Measurements from ENCODE around the gene C5orf15. TPM values are rescaled to one million over a fixed set of nuclear protein-coding genes. Genes with fewer than 3 reads are reported as not detected.

The C5orf15 gene
- total RNA-seq, 1 donor from 2014 or later = 41.7 TPM

DNA sequence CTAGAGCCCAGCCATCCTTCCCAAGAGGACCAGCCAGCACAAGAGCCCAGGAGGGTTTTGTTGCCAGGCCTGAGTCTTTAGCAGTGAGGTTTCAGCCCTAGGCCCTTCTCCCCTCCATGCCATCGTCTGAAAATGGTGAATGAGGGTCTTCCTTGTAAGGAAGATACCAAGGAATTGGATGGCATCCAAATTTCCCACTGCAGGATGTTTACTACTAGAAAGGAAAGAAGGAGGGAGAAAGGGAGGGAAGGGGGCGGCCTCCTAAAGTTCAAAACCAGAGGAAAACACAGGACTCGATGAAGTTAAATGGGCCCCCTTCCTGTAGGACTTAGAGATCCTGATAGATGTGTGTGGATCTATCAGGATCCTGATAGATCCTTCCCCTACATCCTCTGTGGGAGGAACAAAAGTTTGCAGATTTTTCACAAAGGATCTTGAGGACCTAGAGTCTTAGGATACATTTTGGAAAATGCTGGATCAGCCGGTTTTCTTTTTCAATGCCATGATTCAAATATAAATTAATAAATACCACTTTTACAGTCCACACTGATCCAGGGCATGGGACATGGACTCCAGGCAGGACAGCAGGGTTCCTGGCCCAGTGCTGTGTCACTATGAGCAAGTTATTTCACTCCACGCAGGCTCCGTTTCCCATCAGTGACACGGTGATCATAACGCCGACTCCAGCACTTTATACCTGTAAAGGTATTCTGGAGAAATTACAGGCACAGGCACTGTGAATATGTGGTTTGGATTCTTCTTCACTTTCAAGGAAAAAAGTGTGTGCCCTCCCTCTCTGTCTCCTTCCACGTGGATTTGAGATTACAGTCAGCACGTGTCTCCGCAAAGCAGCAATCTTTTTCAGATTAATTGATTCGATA lies 40.9 kb downstream of the C5orf15 start:
- no peaks in the 10 kb centered on the region for H3K9me3 Mint-ChIP-seq (ENCODE audit: low read depth)
- no peaks in the 10 kb centered on the region for H3K27me3 Mint-ChIP-seq (ENCODE audit: low read depth)
- H3K27ac Mint-ChIP-seq (ENCODE audit: unreplicated experiment) = no peak overlapping the region
- H3K4me1 Mint-ChIP-seq (ENCODE audit: low read depth) = peaks cover 26% of the 10 kb centered on the region
- no peak overlapping the region for H3K4me3 Mint-ChIP-seq (ENCODE audit: unreplicated experiment)
- no peaks in the 10 kb centered on the region for H3K36me3 Mint-ChIP-seq (ENCODE audit: low read depth)
- TF ChIP-seq, protein P1, sequence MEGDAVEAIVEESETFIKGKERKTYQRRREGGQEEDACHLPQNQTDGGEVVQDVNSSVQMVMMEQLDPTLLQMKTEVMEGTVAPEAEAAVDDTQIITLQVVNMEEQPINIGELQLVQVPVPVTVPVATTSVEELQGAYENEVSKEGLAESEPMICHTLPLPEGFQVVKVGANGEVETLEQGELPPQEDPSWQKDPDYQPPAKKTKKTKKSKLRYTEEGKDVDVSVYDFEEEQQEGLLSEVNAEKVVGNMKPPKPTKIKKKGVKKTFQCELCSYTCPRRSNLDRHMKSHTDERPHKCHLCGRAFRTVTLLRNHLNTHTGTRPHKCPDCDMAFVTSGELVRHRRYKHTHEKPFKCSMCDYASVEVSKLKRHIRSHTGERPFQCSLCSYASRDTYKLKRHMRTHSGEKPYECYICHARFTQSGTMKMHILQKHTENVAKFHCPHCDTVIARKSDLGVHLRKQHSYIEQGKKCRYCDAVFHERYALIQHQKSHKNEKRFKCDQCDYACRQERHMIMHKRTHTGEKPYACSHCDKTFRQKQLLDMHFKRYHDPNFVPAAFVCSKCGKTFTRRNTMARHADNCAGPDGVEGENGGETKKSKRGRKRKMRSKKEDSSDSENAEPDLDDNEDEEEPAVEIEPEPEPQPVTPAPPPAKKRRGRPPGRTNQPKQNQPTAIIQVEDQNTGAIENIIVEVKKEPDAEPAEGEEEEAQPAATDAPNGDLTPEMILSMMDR (IDR thresholded peaks at IDR 0.05) = no peak
- DNase-seq (ENCODE audit: low spot score) = no peak

DNA sequence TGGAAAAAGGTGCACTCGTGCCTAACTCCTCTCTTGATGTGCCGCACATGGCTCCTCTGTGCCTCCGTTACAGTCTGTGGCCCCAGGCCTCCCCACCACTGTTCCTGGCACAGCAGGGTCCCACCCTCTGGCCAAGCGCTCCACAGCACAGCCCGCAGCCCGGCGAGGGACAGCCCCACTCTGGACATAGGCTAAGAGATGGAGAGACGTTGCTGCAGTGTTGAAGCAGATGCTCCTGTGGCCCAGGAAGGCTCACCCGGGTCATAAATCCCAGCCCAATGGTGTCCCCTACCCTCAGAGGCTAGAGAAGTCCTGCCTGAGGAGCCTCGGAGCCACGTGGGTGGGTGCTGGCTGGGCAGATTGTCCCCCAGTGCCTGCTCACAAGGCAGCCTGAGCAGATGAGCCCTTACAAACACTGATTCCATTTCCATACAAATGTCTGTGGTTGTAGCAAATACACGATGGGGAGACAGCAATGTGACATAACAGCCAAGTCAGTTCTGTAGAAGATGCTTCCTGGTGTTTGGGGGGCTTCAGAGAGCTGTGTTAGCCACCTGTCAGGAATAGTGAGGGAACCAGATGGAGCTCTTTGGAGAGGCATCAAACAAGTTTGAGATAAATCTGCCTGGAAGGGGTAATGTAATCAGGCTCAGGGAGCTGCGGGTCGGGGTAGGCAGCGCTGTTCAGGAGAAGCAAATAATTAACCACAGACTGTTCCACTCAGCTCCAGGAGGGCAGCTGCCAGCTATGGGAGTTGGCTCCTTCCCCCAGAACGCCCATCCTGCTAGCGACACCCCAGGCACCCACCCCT lies 41.7 kb downstream of the C5orf15 start:
- Mint-ChIP-seq H3K9me3 (ENCODE audit: low read depth) (no peaks in the 10 kb centered on the region), H3K27ac (ENCODE audit: unreplicated experiment) (no peak overlapping the region), H3K4me3 (ENCODE audit: unreplicated experiment) (no peak overlapping the region), H3K4me1 (ENCODE audit: low read depth) (peaks cover 26% of the 10 kb centered on the region), H3K27me3 (ENCODE audit: low read depth) (no peaks in the 10 kb centered on the region), H3K36me3 (ENCODE audit: low read depth) (no peaks in the 10 kb centered on the region)
- TF ChIP-seq, protein P1 (IDR thresholded peaks at IDR 0.05) = no peak
- DNase-seq (ENCODE audit: low spot score) = no peak

DNA sequence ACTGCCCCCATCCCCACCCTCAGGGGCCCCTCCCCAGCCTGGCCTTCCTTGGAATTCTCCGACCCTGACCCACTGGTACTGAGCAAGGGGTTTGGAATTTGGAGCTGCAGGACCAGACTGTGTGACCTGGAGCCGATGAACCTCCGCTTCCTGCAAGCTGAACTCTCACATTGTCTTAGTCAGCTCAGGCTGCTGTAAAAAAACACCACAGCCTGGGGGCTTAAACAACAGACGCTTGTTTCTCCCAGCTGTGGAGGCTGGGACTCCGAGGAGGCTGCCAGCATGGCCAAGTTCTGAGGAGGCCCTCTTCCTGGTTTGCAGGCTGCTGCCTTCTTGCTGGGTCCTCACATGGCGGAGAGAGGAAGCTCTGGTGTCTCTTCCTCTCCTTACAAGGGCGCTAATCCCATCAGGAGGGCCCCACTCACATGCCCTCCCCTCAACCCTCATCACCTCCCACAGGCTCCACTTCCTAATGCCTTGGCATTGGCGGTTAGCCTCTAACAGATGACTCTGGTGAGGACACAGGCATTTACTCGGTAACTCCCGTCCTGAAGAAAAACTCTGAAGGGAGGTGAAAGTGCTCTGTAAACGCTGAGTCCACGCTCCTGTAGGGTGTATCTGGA lies 42.4 kb downstream of the C5orf15 start:
- DNase-seq (ENCODE audit: low spot score) = no peak
- Mint-ChIP-seq H3K9me3 (ENCODE audit: low read depth) (no peaks in the 10 kb centered on the region), H3K4me3 (ENCODE audit: unreplicated experiment) (no peak overlapping the region), H3K36me3 (ENCODE audit: low read depth) (no peaks in the 10 kb centered on the region), H3K4me1 (ENCODE audit: low read depth) (peaks cover 26% of the 10 kb centered on the region), H3K27ac (ENCODE audit: unreplicated experiment) (no peak overlapping the region), H3K27me3 (ENCODE audit: low read depth) (no peaks in the 10 kb centered on the region)
- TF ChIP-seq, protein P1 (IDR thresholded peaks at IDR 0.05) = no peak

DNA sequence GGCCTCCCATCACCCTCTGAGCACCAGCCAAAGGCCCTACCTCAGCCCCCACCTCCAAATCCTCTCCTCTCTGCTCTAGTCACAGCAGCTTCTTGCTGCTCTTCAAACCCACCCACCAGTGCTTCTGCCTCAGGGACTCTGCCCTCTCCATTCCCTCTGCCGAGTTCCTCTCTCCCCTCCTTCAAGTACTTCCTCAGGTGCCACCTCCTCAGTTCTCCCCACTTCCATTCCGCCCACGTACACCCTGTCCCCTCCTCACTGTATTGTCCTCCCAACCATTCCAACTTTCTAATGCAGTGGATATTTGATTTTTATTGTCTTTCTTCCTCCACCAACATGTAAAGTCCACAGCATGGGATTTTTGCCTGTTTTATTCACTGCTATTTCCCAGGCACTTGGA lies 43.2 kb downstream of the C5orf15 start:
- H3K4me3 Mint-ChIP-seq (ENCODE audit: unreplicated experiment) = no peak overlapping the region
- peaks cover 22% of the 10 kb centered on the region for H3K4me1 Mint-ChIP-seq (ENCODE audit: low read depth)
- no peaks in the 10 kb centered on the region for H3K27me3 Mint-ChIP-seq (ENCODE audit: low read depth)
- TF ChIP-seq, protein P1 (IDR thresholded peaks at IDR 0.05) = no peak
- H3K36me3 Mint-ChIP-seq (ENCODE audit: low read depth) = no peaks in the 10 kb centered on the region
- no peak for DNase-seq (ENCODE audit: low spot score)
- H3K27ac Mint-ChIP-seq (ENCODE audit: unreplicated experiment) = no peak overlapping the region
- H3K9me3 Mint-ChIP-seq (ENCODE audit: low read depth) = no peaks in the 10 kb centered on the region

Data from chondrocyte (in vitro differentiated cells).